GM03348 (cell line): ENCODE results near the gene CNOT6L.

Experiments used
- DNase-seq: peaks from one replicate; pipeline ENCODE4 v3.0.0; 2012; ENCODE audit warnings: low spot score

CNOT6L gene

GRCh38 chr4:77820649-77821561 is 1.7 kb upstream of the CNOT6L start:
- DNase-seq, result peak; percentile 20

GRCh38 chr4:77819843-77820648 is 878 bp upstream of the CNOT6L start:
- DNase-seq, result peak; percentile 96

DNA sequence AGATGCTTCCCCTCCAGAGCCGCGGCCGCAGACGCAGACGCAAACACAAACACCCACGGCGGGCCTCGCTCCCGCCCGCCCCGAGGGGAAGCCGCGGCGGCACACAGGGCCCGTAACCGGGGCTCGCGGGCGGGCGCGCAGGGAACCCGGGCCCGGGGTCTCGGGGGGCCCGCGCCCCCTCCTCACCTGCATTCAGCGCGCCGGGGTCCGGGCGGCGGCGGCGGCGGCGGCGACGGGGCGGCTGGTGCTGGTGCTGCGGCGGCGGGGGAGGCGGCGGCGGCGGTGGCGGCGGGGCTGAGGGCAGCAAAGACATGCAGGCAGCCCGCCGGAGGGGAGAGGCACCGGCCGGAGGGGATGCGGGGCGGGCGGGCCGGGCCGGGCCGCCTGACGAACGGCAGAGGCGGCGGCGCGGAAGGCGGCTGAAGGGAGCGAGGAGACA is 255 bp upstream of the CNOT6L start:
- peak; percentile 79 for DNase-seq

DNA sequence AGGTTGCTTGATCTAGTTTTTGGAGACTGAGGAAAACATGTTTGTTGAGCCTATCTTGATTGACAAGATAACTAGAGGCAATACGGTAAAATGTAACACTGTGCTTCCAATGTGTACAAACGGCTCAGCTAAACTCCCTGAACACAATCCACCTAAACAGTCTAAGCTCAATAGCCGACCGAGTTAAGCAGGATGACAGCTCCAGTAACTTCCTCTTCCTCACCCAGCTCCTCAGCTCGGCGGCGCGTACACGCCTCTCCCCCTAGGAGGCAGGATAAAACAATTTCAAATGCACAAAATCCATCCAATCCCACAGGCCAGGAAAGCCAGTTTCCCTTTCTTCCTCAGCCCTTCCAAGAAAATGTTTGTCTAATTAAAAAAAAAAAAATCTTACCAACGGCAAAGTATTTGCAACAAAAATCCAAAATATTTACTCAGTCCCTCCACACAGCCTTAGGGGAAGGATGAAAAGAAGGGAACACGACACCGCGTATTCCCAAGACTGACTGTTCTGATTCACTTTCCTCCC is 1.0 kb downstream of the CNOT6L start:
- peak; percentile 84 for DNase-seq

DNA sequence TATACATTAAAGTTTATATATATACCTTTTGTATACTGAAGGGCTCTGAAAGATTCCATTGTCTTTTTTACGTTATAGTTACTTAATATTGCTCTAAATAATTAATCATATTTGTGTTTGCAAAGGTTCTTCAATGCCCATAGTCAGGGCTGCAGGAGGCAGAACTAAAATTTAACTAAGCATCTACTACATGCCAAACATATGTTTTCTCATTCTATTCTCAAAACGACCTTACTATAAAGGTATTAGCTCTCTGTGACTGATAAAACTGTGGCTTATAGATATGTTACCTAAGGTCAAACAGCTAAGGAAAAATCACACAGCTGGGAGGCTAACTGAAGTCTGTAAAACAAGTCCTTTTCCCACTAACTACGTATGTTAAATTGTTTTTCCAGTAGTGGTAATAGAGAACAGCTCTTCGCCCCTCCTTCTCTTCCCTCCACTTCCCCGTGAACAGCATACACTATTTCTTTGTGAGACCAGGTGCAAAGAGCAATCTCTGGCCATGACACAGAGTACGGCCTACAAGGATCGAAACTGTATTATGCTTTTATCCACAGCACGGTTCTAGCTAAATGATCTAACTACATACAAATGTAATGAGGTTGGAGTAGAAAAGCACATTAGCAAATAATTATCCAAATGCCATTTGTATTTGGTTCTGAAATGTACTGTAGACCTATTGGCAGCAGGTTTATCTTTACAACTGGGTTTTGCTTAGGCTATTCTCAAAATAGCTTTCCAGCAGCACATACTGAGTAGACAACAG is 1.7 kb downstream of the CNOT6L start:
- DNase-seq, result no peak

DNA sequence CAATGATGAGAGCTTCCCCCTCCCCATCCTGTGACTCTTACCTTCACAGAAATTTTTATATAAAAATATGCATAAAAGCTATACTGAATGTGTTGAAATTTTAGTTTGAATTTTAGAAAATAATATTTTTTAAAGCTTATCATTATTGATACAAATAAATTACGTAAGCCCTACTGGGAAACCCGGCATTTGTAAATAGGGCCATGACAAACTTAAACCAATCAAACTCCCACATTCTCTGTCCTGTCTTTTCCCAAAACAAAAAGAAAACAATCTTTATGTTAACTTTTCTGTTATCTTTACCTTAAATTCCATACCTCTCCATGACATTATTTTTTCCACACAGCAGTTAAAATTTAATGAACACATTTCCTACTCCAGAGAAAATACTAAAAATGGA is 2.6 kb downstream of the CNOT6L start:
- DNase-seq, result no peak

- no peak for DNase-seq
Observed at GRCh38 chr4:77815636-77816035, 3.5 kb downstream of the CNOT6L start.

DNA sequence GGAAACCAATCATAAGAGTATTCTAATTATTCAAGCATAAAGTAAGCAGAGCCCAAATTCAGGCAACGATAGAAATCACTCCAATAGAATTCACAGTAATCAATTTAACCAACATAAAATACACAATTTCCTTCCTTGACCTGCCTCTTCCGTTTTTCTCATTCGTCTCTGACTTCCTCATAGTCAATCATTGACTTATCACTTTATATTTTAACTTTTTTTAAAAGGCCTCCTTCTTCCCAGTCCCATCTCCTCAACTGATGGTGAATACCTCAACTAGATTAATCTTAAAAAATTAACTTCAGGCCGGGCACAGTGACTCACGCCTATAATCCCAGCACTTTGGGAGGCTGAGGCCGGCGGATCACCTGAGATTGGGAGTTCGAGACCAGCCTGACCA is 13.3 kb downstream of the CNOT6L start:
- DNase-seq, result no peak

GRCh38 chr4:77804471-77804870 is 14.7 kb downstream of the CNOT6L start:
- no peak for DNase-seq

DNA sequence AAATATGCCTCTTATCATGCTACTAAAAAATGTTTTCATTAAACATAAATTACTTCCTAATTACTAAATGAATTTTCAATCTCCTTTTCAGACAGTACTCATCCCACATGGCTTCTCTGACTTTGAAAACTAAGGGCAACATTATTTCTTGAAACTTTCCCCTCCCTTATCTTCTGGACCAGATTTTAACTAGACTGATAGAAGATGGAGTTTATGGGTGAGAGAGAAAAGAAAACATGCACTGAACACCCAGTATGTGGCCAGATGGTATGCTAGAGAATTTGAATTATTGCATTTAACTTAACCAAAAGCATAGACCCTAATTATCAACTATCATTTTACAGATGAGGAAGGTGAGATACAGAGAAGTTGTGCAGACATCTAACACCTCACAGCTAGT is 16.8 kb downstream of the CNOT6L start:
- DNase-seq, result no peak

- no peak for DNase-seq
Observed at GRCh38 chr4:77801260-77801608, 17.9 kb downstream of the CNOT6L start.

- peak; percentile 29 for DNase-seq
Observed at GRCh38 chr4:77800483-77801259, 18.5 kb downstream of the CNOT6L start.

DNA sequence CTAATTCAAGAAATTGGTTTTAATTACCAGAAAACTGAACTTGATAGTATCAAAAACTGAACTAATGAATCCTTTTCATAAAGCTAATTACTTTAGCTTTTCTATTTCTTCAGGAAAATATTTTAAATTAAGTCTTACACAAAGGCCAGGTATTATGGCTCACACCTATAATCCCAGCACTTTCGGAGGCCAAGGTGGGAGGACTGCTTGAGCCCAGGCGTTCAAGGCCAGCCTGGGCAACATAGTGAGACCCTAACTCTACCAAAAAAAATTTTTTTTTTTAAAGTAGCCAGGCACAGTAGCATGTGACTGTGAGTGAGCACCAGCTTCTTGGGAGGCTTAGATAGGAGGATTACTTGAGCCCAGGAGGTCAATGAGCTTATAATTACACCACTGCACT is 19.1 kb downstream of the CNOT6L start:
- no peak for DNase-seq

DNA sequence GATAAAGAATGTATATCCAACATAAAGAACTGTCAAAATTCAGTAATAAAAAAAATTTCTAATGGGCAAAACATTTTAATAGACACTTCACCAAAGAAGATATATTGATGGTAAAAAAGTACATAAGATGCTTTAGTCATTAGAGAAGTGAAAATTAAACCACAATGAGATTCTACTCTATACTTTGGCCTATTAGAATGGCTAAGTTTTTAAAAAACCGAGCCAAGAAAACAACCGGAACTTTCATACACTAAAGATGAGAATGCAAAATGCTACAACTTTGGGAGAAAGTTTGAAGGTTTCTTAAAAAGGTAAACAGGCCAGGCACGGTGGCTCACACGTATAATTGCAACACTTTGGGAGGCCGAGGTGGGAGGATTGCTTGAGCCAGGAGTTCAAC is 20.8 kb downstream of the CNOT6L start:
- no peak for DNase-seq

GRCh38 chr4:77797239-77797638 is 21.9 kb downstream of the CNOT6L start:
- DNase-seq, result no peak

DNA sequence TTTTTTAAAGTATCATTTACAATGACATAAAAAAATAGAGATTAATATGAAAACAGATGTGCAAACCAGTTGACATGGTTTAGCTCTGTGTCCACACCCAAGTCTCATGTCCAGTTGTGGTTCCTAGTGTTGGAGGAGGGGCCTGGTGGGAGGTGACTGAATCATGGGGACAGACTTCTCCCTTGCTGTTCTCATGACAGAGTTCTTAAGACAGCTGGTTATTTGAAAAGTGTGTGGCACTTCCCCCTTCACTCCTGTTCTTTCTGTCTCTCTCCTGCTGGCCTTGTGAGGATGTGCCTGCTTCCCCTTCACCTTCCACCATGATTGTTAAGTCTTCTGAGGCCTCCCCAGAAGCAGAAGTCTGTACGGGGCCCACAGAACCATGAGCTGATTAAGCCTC is 23.8 kb downstream of the CNOT6L start:
- no peak for DNase-seq

DNA sequence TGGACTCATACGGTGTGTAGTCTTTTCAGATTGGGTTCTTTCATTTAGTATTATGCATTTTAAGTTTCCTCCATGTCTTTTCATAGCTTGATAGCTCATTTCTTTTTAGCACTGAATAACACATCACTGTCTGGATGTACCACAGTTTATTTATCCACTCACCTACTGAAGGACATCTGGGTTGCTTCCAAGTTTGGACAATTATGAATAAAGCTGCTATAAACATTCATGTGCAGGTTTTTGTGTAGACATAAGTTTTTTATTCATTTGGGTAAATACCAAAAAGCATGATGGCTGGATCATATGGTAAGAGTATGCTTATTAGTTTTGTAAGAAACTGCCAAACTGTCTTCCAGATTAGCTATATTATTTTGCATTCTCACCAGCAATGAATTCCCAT is 29.0 kb downstream of the CNOT6L start:
- no peak for DNase-seq

DNA sequence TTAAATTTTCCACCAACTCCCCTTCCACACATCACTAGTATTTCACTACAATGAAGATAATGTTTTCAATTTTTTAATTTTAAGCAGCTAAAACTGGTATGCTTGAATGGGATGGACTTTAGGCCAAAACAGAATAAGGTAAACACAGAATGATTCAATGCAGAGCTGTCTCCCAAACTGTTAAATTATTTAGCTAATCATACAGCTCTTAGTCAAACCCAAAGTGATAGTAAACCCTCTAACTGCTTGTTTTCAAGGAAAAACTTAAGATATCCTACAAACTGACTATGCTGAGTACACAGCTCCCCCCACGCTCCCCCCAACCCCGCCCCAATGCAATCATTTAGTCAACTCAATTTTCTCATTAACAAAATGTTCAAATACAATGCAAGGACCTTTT is 30.2 kb downstream of the CNOT6L start:
- DNase-seq, result no peak

DNA sequence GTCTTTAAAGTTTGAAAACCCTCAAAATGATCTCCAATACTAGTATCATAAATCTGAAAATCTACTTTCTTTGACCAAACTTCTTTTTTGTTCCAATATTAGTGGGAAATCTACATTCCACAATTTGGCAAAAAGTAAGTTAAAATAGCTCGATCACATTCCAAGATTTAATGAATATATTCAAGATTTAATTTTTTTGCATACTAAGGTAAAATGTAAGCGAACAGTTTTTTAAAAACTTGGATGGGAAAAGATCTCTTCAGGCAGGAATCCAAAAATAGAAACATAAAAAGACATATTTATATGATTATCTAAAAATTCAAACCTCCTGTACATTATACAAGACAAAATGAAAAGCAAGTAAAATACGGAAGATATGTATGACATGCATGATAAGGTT is 31.2 kb downstream of the CNOT6L start:
- DNase-seq, result no peak

DNA sequence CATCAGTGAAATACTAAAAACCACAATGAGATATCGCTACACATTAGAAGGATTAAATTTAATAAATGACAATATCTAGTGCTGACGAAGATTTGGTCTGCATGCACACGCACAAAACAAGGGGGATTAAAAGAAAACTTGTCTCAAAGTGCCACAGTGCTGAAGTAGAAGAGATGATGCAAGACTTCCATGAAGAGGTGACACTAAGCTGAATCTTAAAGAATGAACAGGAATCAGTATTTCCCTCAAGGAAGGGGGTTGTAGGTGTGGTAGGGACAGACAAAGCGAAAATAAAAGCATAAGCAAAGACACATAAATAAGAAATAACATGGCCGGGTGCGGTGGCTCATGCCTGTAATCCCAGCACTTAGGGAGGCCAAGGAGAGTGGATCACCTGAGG is 33.5 kb downstream of the CNOT6L start:
- no peak for DNase-seq

- no peak for DNase-seq
Observed at GRCh38 chr4:77783895-77784294, 35.3 kb downstream of the CNOT6L start.
